Measurements from ENCODE around the gene MPO. TPM values are rescaled to one million over a fixed set of nuclear protein-coding genes. Genes with fewer than 3 reads are reported as not detected.

The MPO gene
- total RNA-seq, 1 experiment from 2014 or later = 0.19 TPM

GRCh38 chr17:58264407-58265103, 16.2 kb downstream of the MPO start:
- H3K9me3 Mint-ChIP-seq (ENCODE audit: unreplicated experiment) = no peaks in the 10 kb centered on the region
- H3K27ac Mint-ChIP-seq (ENCODE audit: low read depth, unreplicated experiment) = no peak overlapping the region

GRCh38 chr17:58263773-58264172, 17.0 kb downstream of the MPO start:
- peaks cover 87% of the 10 kb centered on the region for H3K27me3 Mint-ChIP-seq (ENCODE audit: insufficient read depth, unreplicated experiment)
- ChIA-PET CTCF (interaction anchor here (0.7 to 0.8 kb wide), 2 partner anchors 54 to 151 kb away, joined by 4 to 9 read pairs; no protein-coding TSS in a partner anchor), POLR2A (interaction anchor here (1.5 kb wide), 1 partner anchor 9 kb away, joined by 3 read pairs; no protein-coding TSS in a partner anchor)
- TF ChIP-seq CTCF (IDR thresholded peaks at IDR 0.05; ENCODE audit: unreplicated experiment) = no peak
- H3K4me3 Mint-ChIP-seq (ENCODE audit: unreplicated experiment) = no peak overlapping the region
- no TSS peak for BruUV-seq (replicated peaks)
- no peak overlapping the region for H3K27ac Mint-ChIP-seq (ENCODE audit: low read depth, unreplicated experiment)
- H3K36me3 Mint-ChIP-seq (ENCODE audit: insufficient read depth, unreplicated experiment) = no peaks in the 10 kb centered on the region
- no peak for DNase-seq (ENCODE audit: unreplicated experiment)
- intact Hi-C loops (cut with micrococcal nuclease) = no loop called here
- H3K4me1 Mint-ChIP-seq (ENCODE audit: insufficient read depth, unreplicated experiment) = no peaks in the 10 kb centered on the region
- H3K9me3 Mint-ChIP-seq (ENCODE audit: unreplicated experiment) = no peaks in the 10 kb centered on the region

More at GRCh38 chr17:58264407-58265103, 16.2 kb downstream of the MPO start:
- Mint-ChIP-seq H3K36me3 (ENCODE audit: insufficient read depth, unreplicated experiment) (no peaks in the 10 kb centered on the region), H3K4me3 (ENCODE audit: unreplicated experiment) (no peak overlapping the region), H3K27me3 (ENCODE audit: insufficient read depth, unreplicated experiment) (peaks cover 79% of the 10 kb centered on the region), H3K4me1 (ENCODE audit: insufficient read depth, unreplicated experiment) (no peaks in the 10 kb centered on the region)
- TF ChIP-seq CTCF (IDR thresholded peaks at IDR 0.05; ENCODE audit: unreplicated experiment) = no peak
- DNase-seq (ENCODE audit: unreplicated experiment) = no peak
- intact Hi-C loops (cut with micrococcal nuclease) = no loop called here
- ChIA-PET CTCF (interaction anchor here (0.8 kb wide), 1 partner anchor 150 kb away, joined by 9 read pairs; no protein-coding TSS in a partner anchor), POLR2A (no interaction called here)
- no TSS peak for BruUV-seq (replicated peaks)

- ChIA-PET POLR2A (no interaction called here), CTCF (interaction anchor here (0.6 kb wide), 1 partner anchor 161 kb away, joined by 4 read pairs; no protein-coding TSS in a partner anchor)
- BruUV-seq (replicated peaks) = no TSS peak
- intact Hi-C loops (cut with micrococcal nuclease) = no loop called here
- no peak overlapping the region for H3K27ac Mint-ChIP-seq (ENCODE audit: low read depth, unreplicated experiment)
- H3K4me1 Mint-ChIP-seq (ENCODE audit: insufficient read depth, unreplicated experiment) = no peaks in the 10 kb centered on the region
- peaks cover 100% of the 10 kb centered on the region for H3K27me3 Mint-ChIP-seq (ENCODE audit: insufficient read depth, unreplicated experiment)
- H3K9me3 Mint-ChIP-seq (ENCODE audit: unreplicated experiment) = no peaks in the 10 kb centered on the region
- H3K36me3 Mint-ChIP-seq (ENCODE audit: insufficient read depth, unreplicated experiment) = no peaks in the 10 kb centered on the region
- TF ChIP-seq CTCF (IDR thresholded peaks at IDR 0.05; ENCODE audit: unreplicated experiment) = no peak
- no peak for DNase-seq (ENCODE audit: unreplicated experiment)
- H3K4me3 Mint-ChIP-seq (ENCODE audit: unreplicated experiment) = no peak overlapping the region
Measured at GRCh38 chr17:58262149-58262548, 18.6 kb downstream of the MPO start.

- H3K4me1 Mint-ChIP-seq (ENCODE audit: insufficient read depth, unreplicated experiment) = no peaks in the 10 kb centered on the region
- no peaks in the 10 kb centered on the region for H3K36me3 Mint-ChIP-seq (ENCODE audit: insufficient read depth, unreplicated experiment)
- peaks cover 92% of the 10 kb centered on the region for H3K27me3 Mint-ChIP-seq (ENCODE audit: insufficient read depth, unreplicated experiment)
- no peaks in the 10 kb centered on the region for H3K9me3 Mint-ChIP-seq (ENCODE audit: unreplicated experiment)
- ChIA-PET CTCF (interaction anchor here (0.6 to 0.7 kb wide), 2 partner anchors 18 to 62 kb away, joined by 3 to 4 read pairs; no protein-coding TSS in a partner anchor), POLR2A (no interaction called here)
- no TSS peak for BruUV-seq (replicated peaks)
- intact Hi-C loops (cut with micrococcal nuclease) = no loop called here
- no peak overlapping the region for H3K27ac Mint-ChIP-seq (ENCODE audit: low read depth, unreplicated experiment)
- no peak overlapping the region for H3K4me3 Mint-ChIP-seq (ENCODE audit: unreplicated experiment)
- peak; percentile 7 for TF ChIP-seq CTCF (IDR thresholded peaks at IDR 0.05; ENCODE audit: unreplicated experiment)
- DNase-seq (ENCODE audit: unreplicated experiment) = no peak
Measured at GRCh38 chr17:58254803-58255202, 25.9 kb downstream of the MPO start.

Measured in MCF 10A (cell line).